ENCODE results near the gene PPHLN1.
"Not testable (repeated sequence)": the region's sequence is repeated elsewhere in the genome, so short reads cannot be mapped to it uniquely, and the experiment has no call there.

The PPHLN1 gene

DNA sequence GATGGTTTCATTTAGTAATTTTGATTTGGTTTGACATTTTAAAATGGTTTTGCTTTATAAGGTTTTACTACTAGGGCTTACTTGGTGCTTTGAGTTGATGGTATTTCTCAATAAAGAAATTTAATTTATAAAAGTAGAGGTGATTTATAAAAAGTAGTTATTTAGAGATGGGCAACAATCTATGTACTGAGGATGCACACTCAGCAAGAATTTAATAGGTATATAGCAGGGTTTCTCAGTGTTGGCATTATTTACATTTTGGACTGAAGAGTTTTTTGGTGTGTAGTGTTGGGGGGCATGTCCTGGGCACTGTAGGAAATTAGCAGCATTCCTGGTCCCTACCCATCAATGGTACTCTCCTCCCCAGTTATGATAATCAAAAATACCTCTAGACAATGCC, 47.7 kb downstream of the PPHLN1 start:
- DNase-seq: no peak

DNA sequence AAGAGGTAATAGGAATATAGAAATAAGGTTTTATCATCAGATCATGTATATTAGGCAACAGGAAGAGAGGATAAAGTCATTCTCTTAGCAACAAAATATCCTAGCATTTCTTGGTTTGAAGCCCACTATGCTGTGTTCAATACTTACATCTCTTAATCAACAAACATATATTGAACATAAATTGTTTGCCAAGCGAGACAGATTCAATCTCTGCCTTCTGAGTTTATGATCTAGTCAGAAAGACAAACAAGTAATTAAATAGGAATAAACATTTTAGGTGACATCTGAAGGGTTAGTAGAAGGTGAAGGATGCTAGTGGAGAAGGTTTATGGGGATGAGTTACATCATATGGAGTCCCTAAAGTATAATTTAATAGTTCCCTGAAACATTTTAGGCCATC, 54.8 kb downstream of the PPHLN1 start:
- DNase-seq: no peak

DNA sequence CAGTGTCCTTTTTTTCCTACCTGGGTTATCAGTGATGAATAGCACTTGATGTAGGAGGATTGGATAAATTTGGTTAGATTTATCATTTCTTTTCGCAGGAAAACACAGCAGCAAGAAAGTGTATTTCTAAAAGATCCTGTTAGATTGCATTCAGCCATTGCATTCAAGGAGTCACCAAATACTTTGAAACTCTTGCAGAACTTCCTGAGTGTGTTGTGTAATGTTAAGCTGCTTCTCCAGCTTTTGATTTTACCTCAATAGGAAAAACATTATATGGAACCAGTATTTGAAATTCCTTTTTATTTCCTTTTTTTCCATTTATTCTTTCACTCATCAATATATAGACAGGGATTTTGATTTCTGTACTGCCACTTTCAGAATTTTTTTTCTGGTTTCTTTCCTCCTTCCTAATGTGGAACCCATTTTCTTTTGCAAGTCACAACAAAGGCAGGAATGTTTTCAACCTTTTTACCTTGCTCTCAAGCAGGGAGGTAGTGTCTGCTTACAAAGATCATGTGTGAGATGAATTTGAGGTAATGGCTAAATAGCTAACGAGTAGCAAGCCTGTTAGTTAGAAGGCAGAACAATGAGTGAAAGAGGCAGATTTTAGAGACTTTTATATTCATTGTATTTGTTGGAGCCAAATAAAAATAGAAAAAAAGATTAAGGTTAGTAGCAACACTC, 56.2 kb downstream of the PPHLN1 start:
- no peak for DNase-seq

DNA sequence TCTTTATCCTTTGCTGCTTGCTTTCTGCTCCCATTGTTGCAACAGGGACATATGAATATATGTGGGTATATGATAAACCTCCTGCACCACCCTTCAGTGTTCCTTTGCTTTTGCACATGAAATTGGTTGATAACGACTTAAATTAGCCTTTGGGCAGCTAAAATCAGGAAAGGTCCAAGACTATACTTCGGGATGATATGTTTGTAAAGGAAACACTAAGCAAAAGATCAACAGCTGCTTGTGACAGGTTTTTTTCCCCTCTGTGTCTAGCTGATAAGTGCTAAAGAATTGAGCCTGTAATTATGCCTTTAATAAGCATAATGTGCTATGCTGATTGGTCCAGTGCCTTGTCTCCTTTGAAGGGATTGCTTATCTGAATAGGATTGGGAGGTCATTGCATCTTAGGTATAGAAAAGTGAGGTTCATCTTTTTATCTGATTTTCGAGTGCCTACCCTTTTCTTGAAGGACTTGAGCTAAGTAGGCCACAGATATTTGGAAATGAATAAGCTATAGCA, 59.4 kb downstream of the PPHLN1 start:
- DNase-seq: no peak

DNA sequence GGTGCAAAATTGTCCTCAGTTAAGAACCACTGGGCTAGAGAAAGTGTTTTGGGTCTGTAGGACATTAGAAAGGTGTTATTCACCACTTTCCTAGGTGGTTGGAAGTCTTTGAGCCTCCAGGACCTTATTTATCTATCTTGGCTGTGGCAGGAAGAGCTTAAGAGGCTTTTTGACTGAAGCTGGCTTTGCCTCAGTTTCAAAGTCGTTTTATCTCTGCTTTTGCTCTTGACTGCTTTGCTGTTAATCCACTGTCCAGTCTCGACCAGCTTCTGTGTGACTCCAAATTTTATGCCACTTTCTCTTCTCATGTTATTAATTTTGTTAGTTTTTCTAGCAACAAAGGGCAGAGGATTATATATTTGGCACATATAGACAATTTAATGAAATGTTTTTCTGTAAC, 60.3 kb downstream of the PPHLN1 start:
- no peak for DNase-seq

DNA sequence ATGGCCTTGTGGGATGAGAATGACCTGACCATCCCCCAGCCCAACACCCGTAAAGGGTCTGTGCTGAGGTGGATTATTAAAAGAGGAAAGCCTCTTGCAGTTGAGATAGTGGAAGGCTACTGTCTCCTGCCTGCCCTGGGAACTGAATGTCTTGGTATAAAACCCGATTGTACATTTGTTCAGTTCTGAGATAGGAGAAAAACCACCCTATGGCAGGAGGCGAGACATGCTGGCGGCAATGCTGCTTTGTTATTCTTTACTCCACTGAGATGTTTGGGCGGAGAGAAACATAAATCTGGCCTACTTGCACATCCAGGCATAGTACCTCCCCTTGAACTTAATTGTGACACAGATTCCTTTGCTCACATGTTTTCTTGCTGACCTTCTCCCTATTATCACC, 62.1 kb downstream of the PPHLN1 start:
- not testable (repeated sequence) for DNase-seq

DNA sequence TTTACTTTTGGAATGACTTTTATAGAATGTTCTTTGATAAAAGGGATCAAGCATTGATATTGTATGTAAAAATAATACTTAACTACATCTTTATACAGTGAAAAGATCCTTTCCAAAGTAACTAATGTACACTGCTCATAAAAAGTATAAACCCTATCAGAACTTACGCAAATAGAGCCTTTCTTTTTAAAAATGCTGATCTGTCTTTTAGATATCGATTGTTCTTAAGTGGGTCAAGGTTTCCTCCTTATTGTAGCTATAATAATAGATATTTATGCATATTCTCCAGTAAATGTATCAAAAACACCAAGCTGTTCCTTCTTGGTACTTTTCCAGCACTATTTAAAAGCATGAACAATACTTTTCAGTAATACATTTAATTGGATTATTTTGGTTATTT, 68.5 kb downstream of the PPHLN1 start:
- no peak for DNase-seq

DNA sequence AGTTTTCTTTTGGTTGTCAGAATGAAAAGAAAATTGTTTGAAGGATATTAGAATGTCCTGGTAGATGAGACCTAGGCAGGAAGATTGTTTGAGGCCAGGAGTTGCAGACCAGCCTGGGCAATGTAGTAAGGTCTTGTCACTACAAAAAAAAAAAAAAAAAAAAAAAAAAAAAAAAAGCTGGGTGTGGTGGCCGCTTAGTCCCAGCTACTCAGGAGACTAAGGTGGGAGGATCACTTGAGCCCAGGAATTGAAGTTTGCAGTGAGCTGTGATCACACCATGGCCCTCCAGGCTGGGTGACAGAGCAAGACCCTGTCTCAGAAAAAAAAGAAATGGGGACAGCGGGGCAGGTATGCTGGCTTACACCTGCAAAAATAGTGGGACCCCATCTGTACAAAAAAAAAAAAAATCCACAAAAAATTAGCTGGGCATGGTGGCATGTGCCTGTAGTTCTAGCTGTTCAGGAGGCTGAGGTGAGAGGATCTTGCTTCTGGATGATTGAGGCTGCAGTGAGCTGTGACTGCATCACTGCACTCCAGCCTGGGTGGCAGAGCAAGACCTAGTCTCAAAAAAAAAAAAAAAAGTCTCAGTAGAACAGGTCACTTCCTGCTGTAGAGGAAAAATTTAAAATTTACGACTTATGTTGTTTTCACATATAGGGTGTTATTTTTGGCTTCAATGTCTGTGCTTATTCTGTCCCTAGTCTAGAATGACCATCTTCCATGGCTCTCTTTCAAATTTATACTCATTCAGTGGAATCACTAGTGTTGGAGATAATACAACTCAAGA, 70.7 kb downstream of the PPHLN1 start:
- no peak for DNase-seq

DNA sequence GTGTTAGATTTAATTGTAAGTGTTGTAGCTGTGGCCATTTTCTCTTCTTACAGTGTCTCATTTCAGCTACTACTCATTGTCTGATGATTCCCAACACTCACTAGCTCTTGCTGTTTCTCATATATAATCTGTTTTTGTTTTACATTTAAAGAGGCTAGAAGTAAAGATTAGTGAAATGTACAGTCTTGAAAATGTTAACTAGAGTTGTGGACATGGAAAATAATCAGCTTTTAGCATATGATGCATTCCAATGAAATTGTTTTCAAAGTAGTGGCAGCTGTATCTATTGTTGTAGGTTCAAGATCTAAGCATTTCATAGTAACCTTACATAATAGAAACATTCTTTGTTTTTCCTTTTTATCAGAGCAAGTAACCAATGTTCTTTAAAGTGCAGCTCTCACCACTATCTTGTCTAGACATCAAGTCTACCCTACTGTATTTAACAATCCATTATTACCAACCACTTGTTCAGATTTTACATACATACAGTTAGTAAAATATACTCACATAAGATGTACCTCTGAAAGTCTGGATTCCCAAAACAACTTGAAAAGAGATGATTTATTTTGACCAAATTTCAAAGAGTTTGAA, 76.9 kb downstream of the PPHLN1 start:
- no peak for DNase-seq

DNA sequence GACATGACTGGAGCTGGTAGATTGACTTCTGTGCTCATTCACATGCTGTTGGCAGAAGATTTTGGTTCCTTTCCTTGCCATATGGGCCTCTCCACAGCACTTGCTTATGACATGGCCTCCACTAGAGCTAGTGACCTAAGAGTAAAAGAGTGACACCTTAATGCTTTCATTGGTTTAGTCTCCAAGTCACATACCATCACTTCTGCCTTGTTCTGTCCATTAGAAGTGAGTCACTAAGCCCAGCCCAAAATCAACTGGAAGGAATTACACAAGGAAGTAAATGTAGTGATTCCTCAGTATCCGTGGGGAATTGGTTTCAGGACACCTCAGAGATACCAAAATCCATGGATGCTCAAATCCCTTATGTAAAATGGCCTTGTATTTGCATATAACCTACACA, 81.3 kb downstream of the PPHLN1 start:
- DNase-seq: no peak

DNA sequence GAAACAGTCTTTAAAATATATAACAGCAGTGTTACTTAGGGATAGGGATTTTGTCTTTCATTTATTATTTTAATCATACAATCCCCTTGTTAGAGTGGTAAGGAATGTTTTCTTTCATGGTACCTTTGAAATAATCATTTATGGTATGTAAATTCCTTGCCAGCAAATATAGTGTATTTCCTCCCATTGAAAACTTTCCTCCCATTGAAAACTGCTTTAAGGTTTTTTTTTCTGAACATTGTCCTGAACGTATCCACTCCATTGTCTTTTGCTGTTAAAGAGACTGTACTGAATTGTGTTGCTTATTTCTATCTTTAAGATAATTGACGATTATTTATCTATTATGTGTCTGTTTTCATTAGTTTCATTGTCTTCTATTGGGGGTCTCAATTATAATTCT, 83.5 kb downstream of the PPHLN1 start:
- no peak for DNase-seq

DNA sequence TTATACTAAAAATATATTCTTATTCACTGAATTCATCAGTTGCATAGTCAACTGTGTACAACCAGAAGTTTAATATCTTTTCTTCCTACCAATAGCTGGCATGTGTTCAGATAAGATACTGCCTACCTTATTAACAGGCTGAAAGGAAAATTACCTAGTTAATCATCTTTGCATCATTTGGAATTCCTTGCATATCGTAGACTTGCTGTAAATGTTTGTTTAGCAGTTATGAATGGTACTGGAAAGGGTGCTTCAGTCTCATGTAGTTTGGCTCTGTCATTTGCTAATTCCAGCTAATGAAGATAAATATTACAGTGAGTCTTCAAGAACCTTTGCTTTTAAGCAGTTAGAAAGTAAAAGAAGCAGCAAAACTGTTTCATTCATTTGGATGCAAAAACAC, 84.4 kb downstream of the PPHLN1 start:
- no peak for DNase-seq

DNA sequence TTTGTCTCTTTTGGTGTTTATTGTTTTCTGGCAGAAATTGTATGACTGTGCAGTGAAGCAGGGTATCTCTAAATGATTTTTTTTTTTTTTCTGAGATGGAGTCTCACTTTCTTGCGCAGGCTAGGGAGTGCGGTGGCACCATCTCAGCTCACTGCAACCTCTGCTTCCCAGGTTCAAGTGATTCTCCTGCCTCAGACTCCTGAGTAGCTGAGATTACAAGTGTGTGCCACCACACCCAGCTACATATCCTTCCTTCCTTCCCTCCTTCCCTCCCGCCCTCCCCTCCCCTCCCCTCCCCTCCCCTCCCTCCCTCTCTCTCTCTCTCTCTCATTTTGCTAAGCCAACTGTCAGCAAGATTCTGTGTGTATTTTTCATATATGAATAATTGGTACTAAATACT, 94.4 kb downstream of the PPHLN1 start:
- no peak for DNase-seq

DNA sequence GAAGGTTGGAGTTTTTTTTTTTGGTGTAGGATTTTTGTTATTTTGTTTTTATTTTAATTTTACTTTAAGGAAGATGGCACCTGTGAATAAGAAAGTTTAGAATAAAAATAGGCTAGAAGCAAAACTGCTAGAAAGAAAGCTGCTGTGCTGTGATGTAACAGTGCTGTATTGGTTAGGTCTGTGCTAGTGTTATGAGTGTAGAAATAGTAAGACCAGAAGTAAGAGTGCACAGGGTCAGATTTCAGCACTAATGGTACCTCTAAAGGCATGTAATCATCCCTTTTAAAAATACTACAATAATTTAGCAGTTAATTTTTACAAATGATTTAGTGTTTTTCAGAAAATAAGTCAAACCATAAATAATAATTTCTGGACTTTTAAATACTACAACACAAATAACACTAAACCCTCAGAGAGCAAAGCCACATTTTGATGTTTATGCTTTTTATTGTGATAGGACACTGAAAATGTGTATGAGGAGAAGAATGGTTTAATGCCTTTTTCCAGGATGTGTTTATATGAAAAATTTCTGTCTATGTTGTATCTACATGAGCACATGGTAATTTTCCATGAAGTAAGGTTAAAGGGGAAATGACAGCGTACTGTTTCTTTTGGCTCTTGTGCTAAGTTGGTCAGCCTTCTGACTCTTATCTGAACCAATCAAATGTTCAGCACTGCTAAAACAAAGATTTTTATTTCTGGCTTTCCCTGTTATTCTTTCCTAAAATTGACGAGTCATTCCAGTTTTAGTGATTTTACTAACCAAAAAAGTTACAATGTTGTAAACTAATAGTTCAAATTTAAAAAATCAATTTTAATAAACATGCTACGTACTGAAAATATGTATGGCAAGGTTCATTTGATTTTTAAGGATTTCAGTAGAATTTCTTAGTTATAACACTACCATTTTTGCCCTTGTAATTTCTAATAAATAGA, 96.1 kb downstream of the PPHLN1 start:
- DNase-seq: no peak

DNA sequence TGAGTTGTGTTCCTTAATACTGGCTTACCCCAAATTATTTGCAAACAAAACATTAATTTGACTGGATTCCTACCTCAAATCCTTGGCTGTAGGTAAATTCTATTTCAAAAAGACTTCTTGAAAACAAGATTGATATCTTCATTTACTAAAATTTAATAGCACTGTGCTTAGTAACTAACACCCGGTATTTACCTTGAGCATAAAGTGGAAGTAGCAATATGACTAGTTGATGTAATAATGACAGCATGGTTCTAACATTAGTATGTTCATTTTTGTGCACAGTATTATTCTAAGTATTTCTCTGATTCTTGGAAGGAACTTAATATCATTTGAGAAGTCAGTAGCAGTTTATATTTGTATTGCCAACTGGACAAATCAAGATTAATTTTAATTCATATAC, 96.8 kb downstream of the PPHLN1 start:
- DNase-seq: no peak

DNA sequence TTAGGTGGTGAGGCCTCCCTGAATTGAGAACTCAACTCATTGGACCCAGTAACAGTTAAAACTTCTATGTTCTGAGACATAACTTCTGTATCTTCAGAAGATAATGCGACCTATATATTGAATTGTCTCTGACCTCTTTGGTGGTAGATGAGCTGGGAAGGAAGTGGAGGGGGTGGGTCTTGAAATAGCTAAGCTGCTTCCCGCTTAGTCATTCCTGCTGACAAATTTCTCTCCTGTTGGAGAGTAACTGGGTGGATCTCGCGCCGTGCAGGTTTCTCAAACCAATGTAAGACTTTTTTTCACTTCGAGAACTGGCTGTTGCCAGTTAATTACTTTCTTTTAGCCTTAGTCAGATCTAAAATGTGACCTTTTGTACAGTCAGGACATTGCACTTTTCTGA, 100.8 kb downstream of the PPHLN1 start:
- DNase-seq: no peak

DNA sequence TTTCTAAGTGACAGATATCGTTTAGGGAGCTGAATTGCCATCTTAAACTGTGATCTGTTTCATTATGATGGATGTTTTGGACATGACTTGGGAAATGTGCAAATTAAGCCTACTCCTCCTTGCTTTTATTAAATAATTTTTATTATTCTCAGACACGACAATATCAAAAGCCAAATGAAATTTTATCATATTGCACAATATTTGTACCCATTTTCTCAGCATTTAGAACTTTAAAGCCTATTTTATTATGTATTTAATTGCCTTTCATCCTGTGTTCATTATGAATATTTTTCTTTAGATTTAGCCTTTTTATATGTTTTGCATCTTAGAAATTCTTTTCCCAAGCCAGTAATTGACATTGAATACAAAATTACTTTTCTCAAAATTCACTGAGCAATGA, 102.9 kb downstream of the PPHLN1 start:
- DNase-seq: no peak

DNA sequence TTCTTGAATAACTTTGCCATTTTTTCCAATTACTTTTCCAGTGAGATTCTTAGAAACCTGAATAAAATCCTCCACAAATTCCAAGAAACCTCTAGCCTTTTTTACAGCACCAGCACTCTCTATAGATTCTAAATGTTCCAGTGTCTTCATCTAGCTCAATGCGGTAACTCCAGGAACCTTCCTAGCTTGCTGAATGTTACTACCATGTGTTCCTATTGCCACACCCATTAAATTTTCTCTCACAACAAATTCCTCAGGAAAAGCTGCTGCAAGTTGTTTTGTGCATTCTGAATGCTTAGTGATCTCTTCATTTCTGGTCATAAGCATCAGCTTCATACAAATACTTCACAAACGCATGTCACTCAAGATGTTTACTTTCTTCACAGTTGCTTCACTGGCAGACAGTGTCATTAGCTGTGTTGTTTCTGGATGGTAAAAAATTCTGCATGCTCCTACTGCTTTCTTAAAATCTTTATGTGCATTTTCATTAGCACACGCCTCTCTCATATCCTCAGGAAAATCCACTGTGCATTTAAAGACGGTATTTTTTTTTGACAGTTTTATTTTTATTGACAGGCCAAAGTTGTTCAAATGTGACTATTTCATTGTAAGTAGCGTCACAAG, 106.7 kb downstream of the PPHLN1 start:
- DNase-seq: no peak

DNA sequence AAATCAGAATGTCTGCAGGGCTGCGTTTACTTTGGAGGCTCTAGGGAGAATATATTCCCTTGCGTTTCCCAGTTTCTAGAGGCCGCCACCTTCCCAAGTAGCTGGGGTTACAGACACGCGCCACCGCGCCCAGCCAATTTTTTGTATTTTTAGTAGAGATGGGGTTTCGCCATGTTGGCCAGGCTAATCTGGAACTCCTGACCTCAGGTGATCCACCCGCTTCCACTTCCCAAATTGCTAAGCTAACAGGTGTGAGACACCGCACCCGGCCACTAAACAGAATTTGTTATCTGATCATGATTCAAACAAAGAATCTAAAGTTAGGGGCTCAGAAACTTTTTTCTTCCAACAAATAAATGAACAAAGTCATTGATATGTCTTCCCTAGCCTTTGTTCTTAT, 114.6 kb downstream of the PPHLN1 start:
- no peak for DNase-seq

DNA sequence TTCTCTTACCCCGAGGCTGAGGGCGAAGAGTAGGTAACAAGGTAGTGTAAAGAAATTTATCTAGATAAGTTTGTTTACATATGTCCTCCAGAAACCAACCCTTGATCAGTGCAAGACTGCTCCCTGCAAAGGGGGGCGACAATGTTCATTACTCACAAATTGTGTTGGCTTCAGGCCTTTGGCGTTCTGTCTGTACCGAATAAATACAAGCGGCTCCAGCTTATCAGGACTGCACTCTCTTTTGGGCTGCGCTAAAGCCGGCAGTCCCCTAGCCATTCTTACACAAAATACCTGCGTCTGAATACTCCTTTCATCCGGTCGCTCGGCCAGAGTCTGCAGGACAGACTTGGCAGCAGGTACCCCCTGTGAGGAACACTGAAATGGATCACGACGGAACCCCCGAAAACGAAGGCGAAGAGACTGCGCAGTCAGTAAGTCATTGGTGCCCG, 116.4 kb downstream of the PPHLN1 start:
- DNase-seq: no peak

DNA sequence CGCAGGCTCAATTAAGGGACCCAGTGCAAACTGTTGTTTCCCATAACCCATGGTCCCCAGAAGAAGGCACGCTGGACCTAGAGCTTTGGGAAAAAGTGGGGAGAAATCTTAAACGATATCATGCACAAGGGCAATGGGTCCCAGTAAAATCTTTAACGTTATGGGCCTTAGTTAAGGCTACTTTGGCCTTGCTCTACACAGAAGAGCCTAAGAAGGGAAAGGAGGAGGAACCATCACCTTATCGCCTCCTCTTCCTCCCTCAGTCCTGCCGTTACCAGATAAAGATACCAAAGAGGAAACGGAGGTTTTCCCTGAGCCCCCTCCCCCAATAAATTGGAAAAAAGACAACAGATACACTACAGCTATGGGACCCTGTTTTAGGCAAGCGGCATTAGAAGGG, 116.9 kb downstream of the PPHLN1 start:
- DNase-seq: no peak

DNA sequence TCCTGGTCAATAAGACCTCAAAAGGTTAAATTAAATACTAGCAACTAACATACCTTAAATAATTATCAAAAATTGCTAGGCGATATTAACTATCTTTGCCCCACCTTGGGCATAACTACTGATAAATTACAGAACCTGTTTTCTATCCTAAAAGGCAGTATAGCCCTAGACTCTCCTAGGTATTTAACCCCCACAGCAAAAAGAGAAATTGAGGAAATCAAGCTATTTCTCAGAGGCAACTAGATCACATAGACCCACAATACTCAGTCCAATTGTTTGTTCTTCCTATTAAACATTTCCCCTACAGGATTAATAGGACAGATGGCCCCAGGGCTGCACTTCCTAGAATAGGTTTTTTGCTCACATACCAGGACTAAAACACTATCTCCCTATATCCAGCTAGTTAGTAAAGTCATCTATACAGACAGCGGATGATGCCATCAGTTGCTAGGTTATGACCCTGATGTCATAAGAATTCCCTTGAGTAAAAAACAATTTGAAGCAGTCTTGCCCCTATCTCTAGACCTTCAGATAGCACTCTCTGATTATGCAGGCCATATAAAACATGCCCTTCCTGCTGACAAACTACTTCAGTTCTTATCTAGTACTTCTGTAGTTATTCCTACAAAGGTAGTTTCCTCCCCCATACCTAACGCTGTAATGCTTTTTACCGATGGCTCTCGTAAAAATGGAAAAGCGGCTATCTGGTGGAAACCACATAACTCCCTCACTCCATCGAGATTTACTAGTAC, 118.4 kb downstream of the PPHLN1 start:
- no peak for DNase-seq

All from NCI-H1092 (cell line).